Jurkat, Clone E6-1 (cell line): ENCODE data around the gene SCNN1G. TPM values are rescaled to one million over a fixed set of nuclear protein-coding genes. Genes with fewer than 3 reads are reported as not detected.
"Not testable (repeated sequence)": the region's sequence is repeated elsewhere in the genome, so short reads cannot be mapped to it uniquely, and the experiment has no call there.

ENCODE experiments used
- DNase-seq: peaks from one replicate; pipeline ENCODE4 v3.0.0-alpha.2; 2011; ENCODE audit warnings: low read depth, low spot score
- H3K4me3 ChIP-seq: 2 replicates; pipeline ENCODE4 v1.5.1; 2011; ENCODE audit warnings: mild to moderate bottlenecking, low read length, control low read depth, moderate library complexity
- polyA plus RNA-seq: library from polyadenylated mRNA; unstranded; fragments of >200 nt; gene quantifications from one replicate; pipeline ENCODE4 v1.2.1, GENCODE V29; 2012; ENCODE audit warnings: missing spikeins; ENCODE audit not compliant: insufficient read length, insufficient read depth

Gene SCNN1G
- polyA plus RNA-seq: not detected

- H3K4me3 ChIP-seq: no peak within 1 kb of the TSS
- DNase-seq: no peak
Observed at GRCh38 chr16:23182679-23183542, at the start of gene SCNN1G. Gene SCNN1G (plus strand): TSS chr16:23182745. CDS start chr16:23186272, 3,527 bp downstream.

- no peak for DNase-seq
- H3K4me3 ChIP-seq: no peak overlapping the region
Observed at GRCh38 chr16:23132775-23133463, 49.6 kb upstream of the SCNN1G start.

- H3K4me3 ChIP-seq: no peak overlapping the region
- DNase-seq: peak; percentile 47
Observed at GRCh38 chr16:23134274-23134673, 48.3 kb upstream of the SCNN1G start.

- H3K4me3 ChIP-seq: no peak overlapping the region
Observed at GRCh38 chr16:23137256-23137655, 45.3 kb upstream of the SCNN1G start.

GRCh38 chr16:23137818-23138217 lies 44.7 kb upstream of the SCNN1G start:
- DNase-seq: no peak
- no peak overlapping the region for H3K4me3 ChIP-seq

More at GRCh38 chr16:23137256-23137655, 45.3 kb upstream of the SCNN1G start:
- no peak for DNase-seq

- no peak for DNase-seq
- no peak overlapping the region for H3K4me3 ChIP-seq
Observed at GRCh38 chr16:23140107-23140506, 42.4 kb upstream of the SCNN1G start.

GRCh38 chr16:23141033-23141432 lies 41.5 kb upstream of the SCNN1G start:
- DNase-seq: no peak
- no peak overlapping the region for H3K4me3 ChIP-seq

- H3K4me3 ChIP-seq: no peak overlapping the region
- DNase-seq: no peak
Observed at GRCh38 chr16:23141500-23141899, 41.0 kb upstream of the SCNN1G start.

- DNase-seq: no peak
- no peak overlapping the region for H3K4me3 ChIP-seq
Observed at GRCh38 chr16:23141959-23142740, 40.4 kb upstream of the SCNN1G start.

GRCh38 chr16:23143391-23143790 lies 39.2 kb upstream of the SCNN1G start:
- DNase-seq: no peak
- no peak overlapping the region for H3K4me3 ChIP-seq

GRCh38 chr16:23144393-23144792 lies 38.2 kb upstream of the SCNN1G start:
- H3K4me3 ChIP-seq, DNase-seq: not testable (repeated sequence)

- no peak for DNase-seq
- no peak overlapping the region for H3K4me3 ChIP-seq
Observed at GRCh38 chr16:23145186-23145585, 37.4 kb upstream of the SCNN1G start.

- DNase-seq: no peak
- H3K4me3 ChIP-seq: no peak overlapping the region
Observed at GRCh38 chr16:23145608-23146007, 36.9 kb upstream of the SCNN1G start.

- no peak overlapping the region for H3K4me3 ChIP-seq
- DNase-seq: no peak
Observed at GRCh38 chr16:23146877-23147601, 35.5 kb upstream of the SCNN1G start.

GRCh38 chr16:23147666-23148065 lies 34.9 kb upstream of the SCNN1G start:
- no peak for DNase-seq

GRCh38 chr16:23148166-23148512 lies 34.4 kb upstream of the SCNN1G start:
- no peak for DNase-seq
- peak overlapping the region; percentile 50 for H3K4me3 ChIP-seq

More at GRCh38 chr16:23147666-23148065, 34.9 kb upstream of the SCNN1G start:
- H3K4me3 ChIP-seq: no peak overlapping the region

GRCh38 chr16:23148513-23149266 lies 33.9 kb upstream of the SCNN1G start:
- H3K4me3 ChIP-seq: peak overlapping the region; percentile 50
- no peak for DNase-seq

GRCh38 chr16:23149267-23149992 lies 33.1 kb upstream of the SCNN1G start, which contains the start of gene USP31:
Gene USP31 (minus strand): TSS chr16:23149452. CDS start chr16:23149270, 182 bp downstream.
- peak within 1 kb of the TSS; percentile 83 for H3K4me3 ChIP-seq
- peak; percentile 84 for DNase-seq
